NT2/D1 (cell line): ENCODE data around the gene SIGLEC1.

Experiments used
- YY1 ChIP-seq: IDR thresholded peaks from 2 replicates; pipeline ENCODE4 v1.6.1; 2011; ENCODE audit not compliant: insufficient read length, insufficient read depth
- ZNF274 ChIP-seq: IDR thresholded peaks from 2 replicates; pipeline ENCODE4 v1.6.1; 2011; ENCODE audit warnings: mild to moderate bottlenecking, low read depth, low read length

DNA sequence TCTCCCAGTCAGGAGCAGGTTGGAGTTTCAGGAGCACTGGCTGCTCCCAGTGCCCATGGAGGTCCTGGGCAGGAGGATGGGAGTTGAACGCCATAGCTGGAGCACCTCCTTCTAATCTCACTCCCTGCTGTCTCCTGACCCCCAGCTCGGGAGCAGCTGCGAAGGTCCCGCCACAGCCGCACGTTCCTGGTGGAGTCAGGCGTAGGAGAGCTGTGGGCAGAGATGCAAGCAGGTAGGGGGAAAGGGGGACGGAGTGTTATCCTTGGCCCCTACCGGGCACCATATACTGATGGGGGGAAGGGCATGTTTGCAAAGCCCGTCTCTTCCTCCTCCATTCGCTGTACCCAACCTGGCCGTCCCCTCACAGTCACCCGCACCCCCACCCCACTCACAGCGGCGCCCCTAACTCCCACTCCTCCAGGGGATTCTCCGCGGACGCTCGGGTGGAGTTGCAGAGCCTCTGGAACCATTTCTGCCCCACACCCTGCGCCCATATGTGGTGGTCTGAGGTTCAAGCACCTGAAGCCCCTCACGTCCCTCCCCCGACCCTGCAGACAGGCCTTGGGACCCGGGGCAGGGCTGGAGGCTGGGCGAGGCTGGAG lies 36.8 kb upstream of the SIGLEC1 start:
- no peak for TF ChIP-seq ZNF274
- TF ChIP-seq YY1 = no peak
